ENCODE measurements around the gene CAMSAP2.
"Not testable (repeated sequence)": the region's sequence is repeated elsewhere in the genome, so short reads cannot be mapped to it uniquely, and the experiment has no call there.

Gene CAMSAP2

DNA sequence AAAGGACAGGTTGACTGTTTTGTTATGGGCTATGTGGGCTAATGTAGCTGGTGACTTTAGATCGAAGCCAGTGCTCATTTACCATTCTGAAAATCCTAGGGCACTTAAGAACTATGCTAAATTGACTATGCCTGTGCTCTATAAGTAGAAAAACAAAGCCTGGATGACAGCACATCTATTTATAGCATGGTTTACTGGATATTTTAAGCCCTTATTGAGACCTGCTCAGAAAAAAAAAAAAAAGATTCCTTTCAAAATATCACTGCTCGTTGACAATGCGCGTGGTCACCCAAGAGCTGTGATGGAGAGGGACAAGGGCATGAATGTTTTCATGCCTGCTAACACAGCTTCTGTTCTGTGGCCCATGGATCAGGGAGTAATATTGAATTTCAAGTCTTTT, 48.1 kb downstream of the CAMSAP2 start:
- no peak for DNase-seq

DNA sequence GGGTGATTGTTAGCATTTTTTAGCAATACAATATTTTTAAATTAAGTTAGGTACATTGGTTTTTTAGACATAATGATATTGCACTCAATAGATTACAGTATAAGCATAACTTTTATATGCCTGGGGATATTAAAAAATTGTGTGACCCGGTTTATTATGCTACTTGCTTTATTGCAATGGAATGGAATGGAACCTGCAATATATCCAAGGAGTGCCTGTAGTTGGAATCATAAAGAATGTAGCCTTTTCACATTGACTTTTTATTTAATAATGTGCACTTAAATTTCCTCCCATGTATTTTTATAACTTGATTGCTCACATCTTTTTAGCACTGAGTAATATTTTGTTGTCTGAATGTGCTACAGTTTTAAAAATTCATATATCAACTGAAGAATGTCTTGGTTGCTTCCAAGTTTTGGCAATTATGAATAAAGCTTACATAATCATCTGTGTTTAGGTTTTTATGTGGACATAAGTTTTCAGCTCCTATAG, 49.2 kb downstream of the CAMSAP2 start:
- no peak for DNase-seq

DNA sequence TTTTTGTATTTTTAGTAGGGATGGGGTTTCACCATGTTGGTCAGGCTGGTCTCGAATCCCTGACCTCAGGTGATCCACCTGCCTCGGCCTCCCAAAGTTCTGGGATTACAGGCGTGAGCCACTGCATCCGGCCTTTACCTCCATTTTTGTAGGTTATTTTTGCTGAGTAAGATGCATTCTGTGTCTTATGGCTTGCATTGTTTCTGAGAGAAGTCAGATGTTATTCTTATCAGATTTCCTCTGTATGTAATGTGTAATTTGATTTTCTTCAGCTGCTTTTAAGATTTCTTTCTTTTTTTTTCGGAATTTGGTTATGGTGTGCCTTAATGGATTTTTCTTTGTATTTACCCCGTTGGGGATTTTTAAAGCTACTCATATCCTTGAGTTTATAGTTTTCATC, 52.3 kb downstream of the CAMSAP2 start:
- DNase-seq: not testable (repeated sequence)

DNA sequence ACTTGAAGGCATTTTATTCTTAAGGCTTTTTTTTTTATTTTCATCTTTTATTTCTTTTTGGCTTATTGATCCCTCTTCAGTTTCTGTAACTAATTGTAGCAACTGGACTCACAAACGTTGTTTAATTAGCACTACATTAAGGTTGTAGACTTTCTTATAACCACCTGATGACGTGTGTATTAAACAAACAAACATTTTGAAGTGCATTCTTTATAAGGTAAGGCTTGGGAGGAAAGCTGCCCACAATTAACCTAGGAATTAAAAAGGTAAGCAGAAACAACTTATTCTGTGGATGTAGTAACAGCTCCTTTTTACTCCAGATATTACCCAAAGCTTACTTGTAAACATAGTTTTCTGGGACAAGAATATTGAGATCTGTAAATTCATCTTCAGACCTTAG, 55.0 kb downstream of the CAMSAP2 start:
- no peak for DNase-seq

DNA sequence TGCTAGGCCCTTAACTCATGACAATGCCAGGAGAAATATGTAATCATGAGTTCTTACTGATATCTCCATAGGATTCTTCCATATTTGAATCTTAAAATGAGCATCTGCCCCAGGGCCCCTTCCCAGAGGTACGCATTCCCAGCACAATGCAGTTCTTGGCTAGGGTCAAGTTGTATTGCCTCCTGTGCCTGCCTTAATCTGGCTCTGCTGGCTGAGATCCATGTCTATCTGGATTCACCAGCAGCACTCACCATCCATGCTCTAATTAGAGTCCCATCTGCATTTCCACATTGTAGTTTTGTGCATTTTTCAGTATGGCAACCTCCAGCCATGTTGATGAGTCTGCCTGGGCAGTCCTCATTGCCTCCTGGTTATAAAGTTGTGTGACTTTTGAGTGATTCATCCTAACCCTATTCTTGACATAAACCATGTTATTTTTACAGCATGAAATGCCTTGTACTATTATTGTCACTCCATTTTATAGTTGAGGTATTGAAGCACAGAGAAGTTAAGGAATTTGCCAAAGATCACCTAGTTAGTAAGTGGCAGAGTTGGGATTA, 55.9 kb downstream of the CAMSAP2 start:
- DNase-seq: no peak

DNA sequence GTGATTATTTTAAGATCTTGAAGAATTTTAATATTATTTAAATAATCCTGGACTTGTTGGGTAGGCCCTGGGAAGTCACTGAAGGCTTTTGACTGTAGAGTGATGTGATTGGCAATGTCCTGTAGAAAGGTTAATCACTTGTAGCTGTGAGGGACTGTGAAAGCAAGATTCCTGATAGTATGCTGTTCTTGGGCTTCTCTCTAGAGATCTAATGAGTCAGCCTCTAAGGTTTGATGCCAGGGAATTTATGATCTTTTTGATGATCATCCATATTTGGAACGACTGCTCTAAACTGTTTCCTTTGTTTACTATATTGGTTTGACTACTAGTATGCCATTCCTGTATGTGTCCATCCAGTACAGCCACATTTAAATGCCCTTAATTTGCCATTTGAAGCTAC, 56.5 kb downstream of the CAMSAP2 start:
- no peak for DNase-seq

DNA sequence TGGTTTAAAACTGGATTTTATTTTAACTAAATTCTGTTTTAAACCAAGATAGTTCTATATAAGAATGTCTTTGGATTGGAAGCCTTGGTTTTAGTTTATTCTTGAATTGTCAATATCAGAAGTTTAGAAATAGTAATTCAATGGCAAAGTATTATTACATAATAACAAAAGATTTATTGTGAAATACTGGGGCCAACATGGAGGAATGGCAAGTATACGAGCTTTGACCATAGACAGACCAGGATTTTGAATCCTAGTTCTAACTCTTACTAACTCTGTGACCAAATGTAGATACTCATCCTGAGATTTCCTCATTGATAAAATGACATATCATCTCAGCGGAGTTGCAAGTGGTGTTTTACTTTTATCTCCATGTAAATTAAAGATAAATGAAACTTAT, 63.3 kb downstream of the CAMSAP2 start:
- no peak for DNase-seq

DNA sequence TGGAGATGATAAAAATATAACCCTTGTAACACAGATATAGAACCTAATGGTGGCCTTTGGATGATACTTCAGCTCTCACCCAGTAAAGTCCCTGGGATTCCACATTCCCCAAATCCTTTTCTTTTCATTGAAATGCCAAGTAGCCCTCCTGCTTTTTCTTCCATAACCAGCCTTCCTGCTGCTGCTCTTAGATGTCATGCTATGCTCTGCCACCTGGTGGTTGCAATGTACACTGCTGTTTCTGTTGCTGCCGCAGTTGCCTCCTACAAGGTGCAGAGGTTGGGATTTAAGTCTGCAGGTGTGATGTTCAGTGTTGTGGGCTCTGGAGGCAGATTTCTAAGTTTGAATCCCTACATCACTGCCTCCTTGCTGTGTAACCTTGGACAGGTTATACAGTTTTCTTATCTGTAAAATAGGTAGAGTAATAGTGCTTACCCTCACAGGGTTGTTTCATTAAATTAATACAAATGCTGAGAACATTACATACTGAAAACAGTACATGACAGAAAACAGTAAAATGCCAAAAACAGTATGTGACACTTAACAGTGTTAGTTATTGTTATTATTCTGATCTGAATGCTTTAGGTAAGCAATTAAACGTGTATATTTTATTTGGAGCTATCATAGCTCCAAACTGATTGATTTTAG, 64.3 kb downstream of the CAMSAP2 start:
- DNase-seq: peak; percentile 76

DNA sequence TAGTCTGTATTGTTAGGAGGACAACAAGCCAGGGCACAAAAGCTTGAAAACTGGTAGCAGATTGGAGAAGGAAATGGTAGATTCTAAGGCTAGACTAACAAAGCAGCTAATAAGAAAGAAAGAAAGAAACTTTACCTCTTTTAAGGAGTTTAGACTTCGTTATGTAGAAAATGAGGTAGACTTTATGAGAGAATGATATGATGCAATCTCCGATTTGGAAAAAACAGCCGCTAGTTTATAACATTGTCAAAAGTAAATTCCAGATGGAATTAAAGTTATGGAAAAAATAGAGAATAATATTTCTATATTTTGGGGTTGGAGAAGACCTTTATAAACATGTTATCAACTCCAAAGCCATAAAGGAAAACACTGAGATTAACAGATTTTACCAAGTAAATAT, 67.0 kb downstream of the CAMSAP2 start:
- DNase-seq: no peak

DNA sequence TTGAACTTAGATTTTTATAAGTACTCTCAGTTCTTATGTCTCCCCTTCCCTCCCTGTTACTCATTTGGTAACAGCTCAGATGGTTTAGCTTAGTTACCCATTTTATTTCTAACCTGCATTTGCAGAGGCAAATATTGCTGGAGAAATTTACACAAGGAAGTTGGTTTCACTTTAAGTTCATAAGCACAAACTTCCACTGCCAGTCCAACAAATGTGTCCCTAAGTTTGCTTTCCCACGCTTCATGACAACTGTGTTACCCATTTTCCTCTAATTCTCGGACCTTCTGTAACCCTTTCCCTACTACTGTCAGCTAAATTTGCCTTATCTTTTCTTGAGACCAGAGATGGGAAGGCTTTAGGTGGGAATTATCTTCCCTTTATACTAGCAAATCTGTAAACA, 70.2 kb downstream of the CAMSAP2 start:
- DNase-seq: no peak

DNA sequence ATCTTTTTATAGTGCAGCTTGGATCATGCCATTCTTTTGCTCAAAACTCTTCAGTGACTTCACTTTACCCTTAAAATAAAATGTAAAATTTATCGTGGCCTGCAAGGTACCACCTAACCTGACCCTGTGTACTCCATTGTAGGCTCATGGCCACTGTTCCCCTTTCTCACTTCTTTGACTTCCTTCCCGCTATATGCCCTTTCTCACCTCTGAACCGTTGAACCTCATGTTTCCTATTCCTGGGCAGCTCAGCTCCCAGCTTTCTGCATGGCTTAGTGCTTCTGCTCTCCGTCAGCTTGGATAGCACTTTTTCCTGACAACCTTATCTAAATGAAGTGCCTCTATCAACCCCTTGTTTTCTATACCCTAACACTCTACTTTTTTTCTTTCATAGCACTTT, 73.0 kb downstream of the CAMSAP2 start:
- no peak for DNase-seq

DNA sequence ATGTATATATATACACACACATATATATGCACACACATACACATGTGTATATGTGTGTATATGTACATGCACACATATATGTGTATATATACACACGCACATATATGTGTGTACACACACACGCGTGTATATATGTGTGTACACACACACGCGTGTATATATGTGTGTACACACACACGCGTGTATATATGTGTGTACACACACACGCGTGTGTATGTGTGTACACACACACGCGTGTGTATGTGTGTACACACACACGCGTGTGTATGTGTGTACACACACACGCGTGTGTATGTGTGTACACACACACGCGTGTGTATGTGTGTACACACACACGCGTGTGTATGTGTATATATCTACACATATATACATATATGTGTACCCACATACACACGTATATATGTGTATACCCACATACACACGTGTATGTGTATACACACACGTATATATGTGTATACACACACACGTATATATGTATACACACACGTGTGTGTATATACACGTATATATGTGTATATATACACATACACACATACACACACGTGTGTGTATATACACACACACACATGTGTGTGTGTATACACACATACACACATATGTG, 78.0 kb downstream of the CAMSAP2 start:
- not testable (repeated sequence) for DNase-seq

DNA sequence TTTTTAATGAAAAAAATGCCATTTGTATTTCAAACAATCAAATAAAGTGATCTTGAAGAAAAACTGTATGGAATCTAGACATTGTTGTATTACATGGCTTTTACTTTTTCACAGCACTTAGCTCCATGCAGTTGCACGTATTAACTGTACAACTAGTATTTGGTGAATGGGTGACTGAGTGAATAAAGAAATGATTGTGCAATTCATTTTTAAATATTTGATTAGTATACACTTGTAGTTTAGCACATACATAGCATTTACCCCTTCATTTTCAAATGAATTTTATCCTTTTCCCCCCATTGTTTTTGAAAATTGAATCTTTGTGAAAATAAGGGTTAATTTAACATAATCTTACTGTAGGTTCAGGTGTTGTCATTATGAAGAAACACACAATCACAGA, 79.6 kb downstream of the CAMSAP2 start:
- no peak for DNase-seq

DNA sequence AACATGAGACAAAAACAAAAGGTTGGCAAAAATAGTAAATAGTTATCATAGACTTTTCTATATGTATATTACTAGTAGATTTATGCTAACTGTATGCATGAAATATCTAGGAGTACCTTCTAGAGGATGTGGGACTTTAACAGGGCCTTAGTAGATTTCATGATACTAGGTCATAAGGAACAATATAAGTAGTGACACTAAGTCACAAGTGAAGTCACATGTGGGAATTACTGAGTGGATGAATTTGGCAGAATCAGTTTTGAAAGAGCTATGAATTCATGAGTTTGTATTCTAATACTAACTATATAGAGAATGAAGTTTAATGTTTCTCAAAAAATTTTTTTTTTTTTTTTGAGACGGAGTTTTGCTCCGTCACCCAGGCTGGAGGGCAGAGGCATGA, 81.0 kb downstream of the CAMSAP2 start:
- DNase-seq: no peak

DNA sequence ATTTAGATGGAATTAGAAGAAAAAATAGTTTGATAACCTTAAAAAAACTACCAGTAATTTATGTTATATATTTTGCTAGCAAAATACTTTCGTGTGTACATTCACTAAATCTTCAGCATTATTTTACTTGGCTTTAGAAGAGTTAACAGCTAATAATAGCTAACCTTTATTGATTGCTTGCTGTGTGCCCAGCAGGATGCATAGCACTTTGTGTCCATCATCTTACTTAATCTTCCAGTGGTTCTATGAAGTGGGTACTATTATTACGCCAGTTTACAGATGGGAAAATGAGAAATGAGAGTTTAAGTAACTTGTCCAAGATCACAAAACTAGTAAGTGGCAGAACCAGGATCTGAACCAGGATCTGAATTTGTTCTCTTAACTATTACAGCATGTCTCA, 92.4 kb downstream of the CAMSAP2 start:
- no peak for DNase-seq

DNA sequence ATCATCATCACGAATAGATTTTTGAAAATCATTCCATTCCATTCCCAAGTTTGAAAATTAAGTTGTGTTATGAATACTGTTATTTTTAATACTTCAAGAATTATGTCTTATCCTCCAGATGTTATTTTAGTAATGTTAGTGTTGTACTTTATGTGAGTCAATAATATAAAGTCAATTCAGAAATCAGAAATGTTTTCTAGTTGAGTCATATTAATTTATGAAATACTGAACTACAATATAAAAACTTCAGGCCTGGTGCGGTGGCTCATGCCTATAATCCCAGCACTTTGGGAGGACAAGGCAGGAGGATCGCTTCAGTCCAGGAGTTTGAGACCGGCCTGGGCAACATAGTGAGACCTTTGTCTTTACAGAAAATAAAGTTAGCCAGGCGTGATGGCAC, 95.7 kb downstream of the CAMSAP2 start:
- no peak for DNase-seq

DNA sequence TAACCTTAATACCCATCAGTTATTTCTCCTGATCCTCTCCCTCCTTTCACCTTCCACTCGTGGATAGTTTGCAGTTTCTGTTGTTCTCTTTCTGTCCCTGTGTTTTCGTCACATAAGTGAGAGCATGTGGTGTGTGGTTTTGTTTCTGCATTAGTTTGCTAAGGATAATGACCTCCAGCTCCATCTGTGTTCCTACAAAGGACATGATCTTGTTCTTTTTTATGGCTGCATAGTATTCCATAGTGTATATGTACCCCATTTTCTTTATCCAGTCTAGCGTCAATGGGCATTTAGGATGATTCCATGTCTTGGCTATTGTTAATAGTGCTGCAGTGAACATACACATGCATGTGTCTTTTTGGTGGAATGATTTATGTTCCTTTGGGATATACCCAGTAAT, 97.5 kb downstream of the CAMSAP2 start:
- DNase-seq: no peak

DNA sequence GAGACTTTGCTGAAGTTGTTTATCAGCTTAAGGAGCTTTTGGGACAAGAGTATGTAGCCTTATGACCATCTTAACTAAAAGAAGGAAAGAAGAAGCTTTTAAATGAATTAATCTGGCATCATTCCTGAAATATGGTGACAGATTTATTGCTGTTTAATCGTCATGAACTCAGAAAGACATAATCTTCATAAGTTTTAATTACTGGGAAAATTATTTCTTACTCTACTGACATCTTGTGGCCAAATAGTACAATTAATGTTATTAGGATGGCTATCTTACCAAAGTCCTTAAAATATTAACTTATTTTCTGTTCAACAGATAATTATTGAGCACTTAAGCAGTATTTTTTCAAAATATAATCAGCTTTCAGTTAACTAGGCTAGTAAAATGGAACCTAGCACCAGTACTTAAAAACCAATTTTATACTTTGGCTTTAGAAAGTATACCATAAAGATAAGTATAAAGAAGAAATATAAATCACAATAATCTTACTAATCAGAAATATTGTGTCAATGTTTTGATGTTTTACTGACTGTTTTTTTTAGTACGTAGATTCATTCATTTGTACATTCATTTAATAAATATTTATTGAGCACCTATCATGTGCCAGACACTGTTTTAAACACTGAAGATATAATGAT, 99.4 kb downstream of the CAMSAP2 start:
- DNase-seq: no peak

DNA sequence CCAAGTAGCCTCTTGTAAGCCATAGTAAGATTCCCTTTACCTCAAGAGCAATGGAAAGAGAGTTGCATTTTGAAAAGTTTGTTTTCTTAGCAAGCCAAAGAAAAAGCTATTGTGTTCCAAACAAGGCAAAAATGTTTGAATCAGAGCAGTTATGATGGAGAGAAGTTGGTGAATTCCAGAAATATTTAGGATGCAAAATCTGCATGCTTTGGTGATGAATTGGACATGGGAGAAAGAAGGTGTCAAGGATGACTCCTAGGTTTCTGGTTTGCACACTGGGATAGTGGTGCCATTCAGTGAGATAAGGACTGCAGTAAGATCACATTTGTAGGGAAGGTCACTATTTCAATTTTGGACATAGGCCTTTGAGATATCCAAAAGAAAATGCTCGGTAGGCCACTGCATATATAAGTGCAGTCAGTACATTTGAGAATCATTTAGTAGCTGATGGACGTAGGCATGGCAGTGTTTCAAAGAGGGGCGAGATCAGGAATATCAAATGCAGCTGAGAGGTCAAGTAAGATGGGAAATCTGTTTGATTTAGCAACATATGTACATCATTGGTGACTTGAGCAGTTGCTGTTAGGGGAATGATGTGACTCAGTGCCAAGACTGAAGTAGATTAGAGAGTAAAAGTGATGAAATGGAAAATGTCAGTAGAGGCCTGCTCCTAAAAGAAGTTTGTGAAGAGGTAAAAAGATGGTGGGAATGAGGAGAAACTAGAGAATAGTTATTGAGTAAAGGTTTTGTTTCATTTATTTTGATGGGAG, 100.2 kb downstream of the CAMSAP2 start:
- DNase-seq: no peak

DNA sequence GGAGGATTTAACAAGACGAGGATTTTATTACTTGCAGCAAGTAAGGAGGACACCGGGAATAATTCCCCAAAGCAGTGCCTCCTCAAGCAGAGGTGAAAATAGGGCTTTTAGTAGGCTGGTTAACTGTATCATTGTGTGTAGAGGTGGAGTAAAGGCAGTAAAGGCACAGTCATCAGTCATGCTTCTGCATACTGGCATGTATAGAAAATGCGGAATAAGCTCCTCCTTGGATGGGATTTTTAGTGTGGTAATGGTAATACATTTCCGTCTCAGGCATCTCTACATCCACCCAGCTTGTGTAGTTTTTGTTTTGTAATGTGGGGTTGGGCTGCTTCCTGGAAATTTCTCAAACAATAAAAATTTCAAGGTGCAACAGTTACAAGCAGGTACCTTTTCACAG, 106.7 kb downstream of the CAMSAP2 start:
- DNase-seq: no peak

DNA sequence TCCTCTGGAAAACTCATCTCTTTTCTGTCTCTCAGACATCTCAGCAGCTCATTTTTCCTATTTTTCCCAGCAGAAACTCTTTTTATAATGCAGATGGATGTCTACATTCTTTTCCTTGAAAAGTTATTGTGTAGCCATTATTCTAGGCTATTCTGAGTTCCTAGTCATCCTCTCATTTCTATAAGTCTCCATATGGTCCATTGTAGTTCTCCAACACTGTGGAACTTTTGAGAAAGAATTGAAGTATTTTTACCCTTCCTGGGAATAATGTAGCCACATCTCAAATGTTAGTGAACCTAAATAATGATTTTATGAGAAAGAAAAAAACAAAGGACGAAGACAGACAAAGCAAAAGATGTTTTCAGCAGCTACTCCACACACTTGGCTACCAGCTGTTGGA, 107.7 kb downstream of the CAMSAP2 start:
- no peak for DNase-seq

DNA sequence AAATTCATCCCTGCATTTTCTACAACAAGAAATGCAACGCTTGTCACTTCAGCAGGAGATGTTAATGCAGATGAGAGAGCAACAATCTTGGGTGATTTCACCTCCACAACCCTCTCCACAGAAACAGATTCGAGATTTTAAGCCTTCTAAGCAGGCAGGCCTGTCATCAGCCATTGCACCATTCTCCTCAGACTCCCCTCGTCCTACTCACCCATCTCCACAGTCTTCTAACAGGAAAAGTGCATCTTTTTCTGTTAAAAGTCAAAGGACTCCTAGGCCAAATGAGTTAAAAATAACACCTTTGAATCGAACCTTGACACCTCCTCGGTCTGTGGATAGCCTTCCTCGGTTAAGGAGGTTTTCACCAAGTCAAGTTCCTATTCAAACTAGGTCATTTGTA, 110.7 kb downstream of the CAMSAP2 start:
- DNase-seq: no peak

DNA sequence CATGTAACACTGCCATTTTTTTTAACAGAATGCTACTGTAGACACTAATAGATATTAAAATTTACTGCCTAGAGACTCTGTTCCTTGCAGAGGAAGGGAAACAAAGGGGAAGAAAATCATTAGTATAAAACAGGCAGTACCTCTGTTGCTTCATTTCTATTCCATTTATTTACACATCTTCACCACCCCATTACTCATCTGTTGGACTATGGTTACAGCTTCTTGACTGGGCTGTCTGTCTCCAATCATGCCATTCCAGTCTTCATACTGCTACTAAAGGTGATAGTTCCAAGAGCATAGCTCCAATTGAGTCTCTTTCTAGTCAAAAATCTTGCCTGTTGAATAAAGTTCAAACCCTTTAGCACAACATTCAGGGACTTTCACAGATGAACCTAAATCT, 111.9 kb downstream of the CAMSAP2 start:
- no peak for DNase-seq

All from CD4-positive, alpha-beta T cell treated with Interleukin-10 for 1 hour (primary cell).